Stimulated activated CD4-positive, alpha-beta T cell treated with anti-CD3 and anti-CD28 coated beads, Interleukin-1b, Interleukin-23, amount 100 ng/mL, for 4 hours (primary cell): ENCODE measurements around the gene IDH3A.
"Not testable (repeated sequence)": the region's sequence is repeated elsewhere in the genome, so short reads cannot be mapped to it uniquely, and the experiment has no call there.

ENCODE experiments used
- DNase-seq, 2 donors: peaks; one replicate each; pipeline ENCODE4 v3.0.0-alpha.2; 2020; ENCODE audit warnings: low read depth in 2 of 2

The IDH3A gene

GRCh38 chr15:78129077-78129750 is 19.9 kb upstream of the IDH3A start:
- no peak for DNase-seq

GRCh38 chr15:78129751-78130287 is 19.3 kb upstream of the IDH3A start:
- DNase-seq = no peak

- DNase-seq = no peak
Measured at GRCh38 chr15:78130466-78131294, 18.5 kb upstream of the IDH3A start.

GRCh38 chr15:78131295-78132061 is 17.7 kb upstream of the IDH3A start, which contains the start of gene CIB2:
Gene CIB2, minus strand, starts transcription at chr15:78131445. Its CDS starts 230 bp downstream, at chr15:78131215.
- DNase-seq = peak; percentile 68 to 76

- no peak for DNase-seq
Measured at GRCh38 chr15:78133801-78134200, 15.4 kb upstream of the IDH3A start.

- DNase-seq = no peak
Measured at GRCh38 chr15:78139578-78139977, 9.6 kb upstream of the IDH3A start.

GRCh38 chr15:78140292-78140691 is 8.9 kb upstream of the IDH3A start:
- no peak for DNase-seq

- no peak for DNase-seq
Measured at GRCh38 chr15:78142332-78142731, 6.8 kb upstream of the IDH3A start.

GRCh38 chr15:78146425-78147154 is 2.6 kb upstream of the IDH3A start:
- DNase-seq = no peak

- no peak for DNase-seq
Measured at GRCh38 chr15:78147566-78147965, 1.6 kb upstream of the IDH3A start.

GRCh38 chr15:78148392-78149067 is 632 bp upstream of the IDH3A start:
- no peak for DNase-seq

GRCh38 chr15:78149805-78150751 is 916 bp downstream of the IDH3A start:
- DNase-seq = no peak

- DNase-seq = not testable (repeated sequence)
Measured at GRCh38 chr15:78151075-78151474, 1.9 kb downstream of the IDH3A start.

- no peak for DNase-seq
Measured at GRCh38 chr15:78154955-78155354, 5.8 kb downstream of the IDH3A start.

GRCh38 chr15:78155355-78155939 is 6.3 kb downstream of the IDH3A start:
- no peak for DNase-seq

GRCh38 chr15:78156653-78157052 is 7.5 kb downstream of the IDH3A start:
- no peak for DNase-seq

- DNase-seq = no peak
Measured at GRCh38 chr15:78157203-78157602, 8.0 kb downstream of the IDH3A start.

GRCh38 chr15:78159395-78159794 is 10.2 kb downstream of the IDH3A start:
- no peak for DNase-seq

- peak in 1 of 2 donors; percentile 16 for DNase-seq
Measured at GRCh38 chr15:78162038-78162437, 12.9 kb downstream of the IDH3A start.
